ENCODE measurements around the gene RAPGEF4.

The RAPGEF4 gene

DNA sequence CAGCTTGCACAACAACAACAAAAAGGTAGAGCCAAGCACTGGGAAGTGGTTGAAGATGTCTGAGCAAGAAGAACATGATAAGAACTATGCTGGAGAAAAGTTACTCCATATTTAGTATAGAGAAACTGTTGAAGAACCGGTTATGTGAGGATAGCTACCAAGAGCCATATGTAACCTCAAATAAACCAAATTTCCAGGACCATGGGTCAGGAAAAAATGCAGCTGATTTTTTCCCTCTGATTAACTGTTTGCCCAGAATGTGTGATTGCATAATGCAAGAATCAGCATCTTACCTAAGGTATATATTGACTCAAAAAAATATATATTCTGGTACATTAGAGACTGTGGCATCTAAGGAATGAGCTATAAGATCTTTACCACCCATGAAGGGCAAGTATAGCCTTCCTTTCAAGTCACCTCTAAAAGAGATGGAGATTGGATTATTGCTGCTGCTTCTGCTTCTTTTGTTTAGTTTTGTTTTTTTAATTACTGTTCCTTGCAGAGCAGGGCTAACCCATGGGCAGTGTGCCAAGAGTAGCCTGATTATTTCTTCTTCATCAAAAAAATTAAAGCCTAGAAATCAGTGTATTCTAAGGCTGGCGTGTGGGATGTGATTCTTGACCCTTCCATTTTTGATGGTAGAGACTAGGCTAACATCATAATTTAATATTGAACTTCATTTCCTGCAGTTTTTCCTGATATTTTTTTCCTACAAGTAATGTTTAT lies 263.1 kb downstream of the RAPGEF4 start:
- TF ChIP-seq GATA3 (IDR thresholded peaks at IDR 0.05; ENCODE audit: low read depth, low read length) = no peak
- TF ChIP-seq GATA2 (IDR thresholded peaks at IDR 0.05; ENCODE audit: low read depth, low read length) = no peak

DNA sequence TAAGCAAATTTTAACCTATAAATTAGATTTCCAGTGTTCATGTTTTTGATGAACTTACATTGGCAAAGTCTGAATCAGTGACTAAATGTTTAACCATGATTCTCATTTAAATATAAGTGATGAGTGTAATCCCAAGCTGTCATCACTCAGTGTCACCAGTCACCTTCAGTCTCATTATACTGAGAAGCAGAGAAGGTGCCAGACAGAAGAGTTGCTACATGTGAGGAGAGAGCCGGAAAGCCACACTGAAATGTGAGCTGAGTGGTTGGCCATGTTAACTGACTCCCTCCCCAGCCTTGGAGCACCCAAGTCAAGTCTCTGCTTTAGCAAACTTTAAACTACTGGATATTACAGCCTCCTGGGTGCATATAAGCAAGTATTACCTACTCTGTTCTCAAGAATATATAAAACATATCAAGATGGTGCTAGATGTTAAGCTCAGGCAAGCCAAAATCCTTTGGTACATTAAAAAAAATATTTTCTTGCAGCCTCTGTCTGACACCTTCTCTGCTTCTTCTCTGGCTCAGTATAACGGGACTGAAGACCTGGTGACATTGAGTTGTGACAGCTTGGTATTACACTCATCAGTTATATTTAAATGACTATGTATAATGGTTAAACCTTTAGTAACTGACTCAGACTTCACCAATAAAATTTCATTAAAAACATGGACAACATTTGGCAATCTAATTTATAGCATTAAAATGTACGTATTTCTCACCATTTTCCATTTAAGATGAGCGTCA lies 264.2 kb downstream of the RAPGEF4 start:
- TF ChIP-seq GATA2 (IDR thresholded peaks at IDR 0.05; ENCODE audit: low read depth, low read length) (no peak), GATA3 (IDR thresholded peaks at IDR 0.05; ENCODE audit: low read depth, low read length) (no peak)

DNA sequence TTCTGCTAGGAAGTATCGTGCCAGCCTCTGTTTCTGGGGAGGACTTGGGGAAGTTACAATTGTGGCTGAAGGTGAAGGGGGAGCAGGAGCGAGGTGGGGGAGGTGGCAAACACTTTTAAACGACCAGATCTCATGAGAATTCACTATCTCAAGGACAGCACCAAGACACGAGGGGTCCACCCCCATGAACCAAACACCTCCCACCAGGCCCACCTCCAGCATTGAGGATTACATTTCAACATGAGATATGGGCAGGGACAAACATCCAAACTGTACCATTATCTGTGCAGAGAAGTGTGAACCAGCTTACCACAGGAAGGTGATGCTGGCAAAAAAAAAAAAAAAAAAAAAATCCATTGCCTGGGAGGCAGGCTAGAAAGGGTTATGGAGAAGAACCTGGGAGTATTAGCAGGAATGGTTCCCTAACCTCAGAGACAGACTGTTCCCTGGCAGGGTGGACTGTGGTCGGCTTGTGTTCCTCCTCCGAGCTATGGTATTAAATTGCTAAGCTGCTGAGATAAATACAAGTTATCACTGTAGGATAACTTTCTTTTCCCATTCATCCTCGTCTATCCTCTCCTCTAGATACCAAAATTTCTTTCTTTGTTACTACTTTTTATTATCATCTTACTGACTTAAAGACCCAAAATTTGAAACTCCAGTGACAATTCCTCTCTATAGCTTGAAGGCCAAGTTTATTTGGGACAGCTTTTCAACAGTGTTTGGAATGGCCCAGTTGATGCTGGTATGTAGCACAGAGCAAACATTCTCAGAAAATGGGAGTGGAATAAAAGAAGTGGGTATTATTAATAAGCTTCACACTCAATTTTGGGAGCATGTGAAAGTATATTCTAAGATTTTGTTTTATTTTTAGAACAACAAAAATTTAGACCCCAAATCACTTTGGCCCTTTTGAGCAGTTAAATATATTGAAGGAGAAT lies 266.3 kb downstream of the RAPGEF4 start:
- no peak for TF ChIP-seq GATA2 (IDR thresholded peaks at IDR 0.05; ENCODE audit: low read depth, low read length)
- TF ChIP-seq GATA3 (IDR thresholded peaks at IDR 0.05; ENCODE audit: low read depth, low read length) = no peak

DNA sequence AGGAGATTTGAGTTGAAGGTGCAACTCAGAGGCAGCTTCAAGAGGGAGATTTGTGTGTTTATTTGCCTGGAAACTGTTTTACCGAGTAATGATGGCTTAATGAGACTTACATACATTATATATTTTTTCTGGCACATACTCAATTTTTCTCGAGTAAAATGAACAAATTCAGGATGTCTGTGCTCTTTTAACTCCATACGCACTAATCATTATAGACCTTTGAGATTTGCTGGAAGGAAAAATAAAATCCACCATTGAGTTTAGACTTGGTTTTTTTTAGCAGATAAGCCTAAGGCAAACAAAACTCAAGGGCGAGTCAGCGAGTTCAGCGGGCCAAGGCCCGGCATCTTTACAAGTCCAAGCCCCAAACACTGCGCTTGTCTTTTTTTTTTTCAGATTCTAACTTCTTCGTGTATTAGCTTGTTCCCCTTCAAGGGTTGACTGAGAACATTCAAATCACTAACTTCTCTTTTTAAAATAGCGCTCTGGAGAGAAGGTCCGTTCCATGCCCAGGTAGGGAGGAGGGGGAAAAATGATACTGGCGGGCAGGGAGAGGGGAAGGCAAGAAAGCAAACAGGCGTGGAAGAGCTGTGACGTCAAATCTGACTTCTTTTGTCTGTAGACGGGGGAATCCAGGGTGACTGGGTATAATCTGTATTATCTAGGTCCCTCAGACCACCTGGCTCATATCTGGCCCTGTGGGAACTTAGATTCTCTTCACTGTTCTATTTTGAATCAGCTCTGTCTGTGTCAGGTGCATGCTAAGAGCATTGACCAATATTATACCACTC lies 267.3 kb downstream of the RAPGEF4 start:
- TF ChIP-seq GATA2 (IDR thresholded peaks at IDR 0.05; ENCODE audit: low read depth, low read length) (no peak), GATA3 (IDR thresholded peaks at IDR 0.05; ENCODE audit: low read depth, low read length) (no peak)

DNA sequence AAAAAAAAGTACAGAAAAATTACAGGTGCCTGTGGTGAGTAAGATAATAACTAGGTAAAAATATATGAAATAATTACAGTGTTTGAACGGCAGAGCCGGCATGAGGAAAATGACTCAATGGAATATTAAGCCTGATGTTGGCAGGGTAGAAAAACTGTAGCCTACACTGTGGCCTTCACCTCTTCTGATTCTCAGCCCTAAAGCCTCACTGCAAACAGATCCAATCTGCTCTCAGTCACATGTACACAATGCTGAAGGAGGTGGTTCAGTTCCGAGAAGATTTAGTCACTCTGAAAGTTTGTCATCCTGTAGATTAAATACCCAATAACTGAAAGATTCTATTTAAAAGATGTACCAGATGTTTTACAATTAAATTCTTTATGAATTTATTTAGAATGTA lies 273.1 kb downstream of the RAPGEF4 start:
- TF ChIP-seq GATA3 (IDR thresholded peaks at IDR 0.05; ENCODE audit: low read depth, low read length) = no peak
- TF ChIP-seq GATA2 (IDR thresholded peaks at IDR 0.05; ENCODE audit: low read depth, low read length) = no peak

DNA sequence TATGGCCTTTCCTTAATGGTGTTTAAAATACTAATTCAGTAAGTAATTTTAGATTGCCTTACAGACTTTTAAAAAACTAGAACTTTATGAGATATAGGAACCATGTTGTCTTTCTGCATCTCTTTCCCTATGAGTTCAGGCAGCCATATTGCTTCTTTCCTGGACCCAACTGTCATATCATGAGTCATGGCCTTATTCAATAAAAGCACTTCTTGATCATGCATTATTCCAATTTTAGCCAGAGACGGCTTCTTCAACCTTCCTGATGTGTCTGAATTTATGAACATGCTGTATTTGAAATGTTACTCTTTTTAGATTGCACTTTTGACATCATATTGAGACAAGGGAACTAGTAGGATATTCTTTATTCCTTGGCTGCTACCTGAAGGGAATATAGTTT lies 274.6 kb downstream of the RAPGEF4 start:
- TF ChIP-seq GATA3 (IDR thresholded peaks at IDR 0.05; ENCODE audit: low read depth, low read length) (no peak), GATA2 (IDR thresholded peaks at IDR 0.05; ENCODE audit: low read depth, low read length) (no peak)

DNA sequence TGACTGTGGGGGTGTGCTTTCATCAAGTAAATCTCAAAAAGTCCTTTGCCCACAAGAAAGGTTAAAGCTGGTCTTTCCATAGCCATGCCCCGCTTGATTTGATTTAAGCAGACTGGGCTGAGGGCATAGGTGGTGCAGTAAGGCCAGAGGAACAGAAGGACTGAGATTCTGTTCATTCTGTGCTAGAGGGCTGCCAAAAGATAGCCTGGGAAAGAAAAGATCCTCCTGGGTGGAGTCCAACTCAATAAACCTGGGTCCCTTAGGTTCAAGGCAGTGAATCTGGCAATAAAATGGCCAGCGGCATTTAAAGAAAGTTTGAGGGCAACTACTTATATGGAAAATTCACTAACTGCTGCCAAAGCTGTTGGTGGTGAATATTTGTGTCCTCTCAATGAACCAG lies 280.8 kb downstream of the RAPGEF4 start:
- no peak for TF ChIP-seq GATA3 (IDR thresholded peaks at IDR 0.05; ENCODE audit: low read depth, low read length)
- no peak for TF ChIP-seq GATA2 (IDR thresholded peaks at IDR 0.05; ENCODE audit: low read depth, low read length)

DNA sequence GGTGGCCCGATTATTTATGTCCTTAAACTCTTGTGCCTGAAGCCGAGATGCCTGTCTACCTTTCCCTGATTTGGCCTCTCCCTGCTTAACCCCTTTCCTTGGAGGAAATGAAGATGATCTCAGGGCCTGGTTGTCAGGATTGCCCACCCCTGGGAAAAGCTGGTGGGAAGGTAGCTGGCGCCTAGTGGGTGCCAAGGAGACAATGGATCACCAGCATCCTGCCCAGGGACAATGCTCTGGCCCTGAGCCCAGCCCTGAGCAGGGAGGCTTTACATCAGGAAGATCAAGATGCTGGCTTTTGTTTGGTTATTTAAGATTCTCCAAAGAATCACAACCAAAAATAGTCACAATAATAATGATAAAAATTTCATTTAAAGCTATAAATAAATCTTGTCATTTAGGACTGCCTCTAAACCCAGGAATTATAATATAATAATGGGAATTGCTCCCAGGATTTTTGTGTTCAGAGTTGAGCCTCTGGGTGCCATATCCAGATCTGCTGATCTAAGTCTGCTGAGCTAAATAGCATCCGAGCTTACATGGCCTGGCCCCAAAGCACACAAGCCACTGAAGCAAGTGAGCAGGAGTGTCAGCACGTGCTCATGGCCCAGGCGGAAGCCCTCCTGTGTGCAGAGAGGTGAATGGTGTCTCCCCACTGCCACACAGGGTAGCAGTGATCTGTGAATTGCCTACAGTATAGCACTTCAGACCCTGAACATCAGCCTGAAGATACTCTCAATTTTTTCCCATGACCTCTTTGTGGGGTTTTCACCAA lies 282.2 kb downstream of the RAPGEF4 start:
- no peak for TF ChIP-seq GATA2 (IDR thresholded peaks at IDR 0.05; ENCODE audit: low read depth, low read length)
- no peak for TF ChIP-seq GATA3 (IDR thresholded peaks at IDR 0.05; ENCODE audit: low read depth, low read length)

DNA sequence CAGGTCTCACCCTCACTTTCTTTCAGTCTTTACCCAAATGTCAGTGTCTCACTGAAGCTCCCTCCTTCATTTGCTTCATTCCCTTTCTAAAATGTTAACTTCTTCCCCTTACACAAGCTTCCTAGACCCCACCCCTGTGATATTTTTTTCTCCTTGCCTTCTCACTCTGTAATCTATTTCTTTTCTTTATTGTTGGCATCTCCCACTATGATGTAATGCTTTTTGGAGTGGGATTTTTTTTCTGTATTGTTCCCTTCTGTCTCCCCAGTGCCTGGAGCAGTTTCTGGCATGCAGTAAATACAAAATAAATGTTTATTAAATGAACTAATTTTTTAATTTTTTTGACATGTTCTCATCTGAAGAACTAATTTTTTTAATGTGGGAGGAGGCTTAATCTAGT lies 284.1 kb downstream of the RAPGEF4 start:
- TF ChIP-seq GATA3 (IDR thresholded peaks at IDR 0.05; ENCODE audit: low read depth, low read length) = no peak
- no peak for TF ChIP-seq GATA2 (IDR thresholded peaks at IDR 0.05; ENCODE audit: low read depth, low read length)

DNA sequence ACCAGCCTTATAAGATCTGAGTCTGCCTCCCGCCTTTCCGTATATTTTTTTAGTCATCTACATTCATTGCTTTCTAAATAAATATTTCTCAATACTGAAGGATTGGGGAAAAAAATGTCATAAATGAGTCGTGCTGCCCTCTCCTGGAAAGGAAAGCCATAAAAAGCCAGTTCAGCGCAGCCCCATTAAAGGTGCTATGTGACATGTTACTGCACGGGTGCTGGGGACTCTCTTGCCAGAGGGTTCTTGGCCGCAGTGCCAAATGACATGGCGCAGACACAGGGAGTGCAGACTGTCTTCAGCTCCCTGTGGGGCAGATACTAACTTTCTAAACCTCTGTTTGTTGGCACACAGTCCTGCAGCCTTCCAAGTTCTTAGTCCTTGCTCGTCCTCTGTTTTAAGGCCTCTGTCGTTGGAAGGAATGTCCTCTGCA lies 286.3 kb downstream of the RAPGEF4 start:
- TF ChIP-seq GATA2 (IDR thresholded peaks at IDR 0.05; ENCODE audit: low read depth, low read length) (no peak), GATA3 (IDR thresholded peaks at IDR 0.05; ENCODE audit: low read depth, low read length) (no peak)

DNA sequence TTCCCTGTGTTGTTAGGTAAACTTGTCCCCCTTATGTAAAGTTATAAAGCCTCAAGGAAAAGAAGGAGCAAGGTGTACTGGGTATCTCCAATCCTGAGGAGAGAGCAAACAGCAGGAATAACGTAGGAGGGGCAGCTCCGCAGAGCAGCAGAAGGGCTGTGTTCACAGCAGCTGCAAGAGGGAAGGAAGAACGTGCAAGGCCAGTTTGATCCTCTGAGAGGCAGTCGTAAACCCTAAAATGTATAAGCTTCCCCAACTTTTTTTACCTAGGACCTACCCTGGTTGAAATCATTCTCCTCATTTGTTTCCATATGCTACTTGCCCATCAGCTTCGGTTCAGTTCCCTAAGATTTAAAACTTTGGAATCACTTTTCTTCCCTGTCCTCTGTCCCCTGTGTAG lies 288.1 kb downstream of the RAPGEF4 start:
- TF ChIP-seq GATA3 (IDR thresholded peaks at IDR 0.05; ENCODE audit: low read depth, low read length) (no peak), GATA2 (IDR thresholded peaks at IDR 0.05; ENCODE audit: low read depth, low read length) (no peak)

DNA sequence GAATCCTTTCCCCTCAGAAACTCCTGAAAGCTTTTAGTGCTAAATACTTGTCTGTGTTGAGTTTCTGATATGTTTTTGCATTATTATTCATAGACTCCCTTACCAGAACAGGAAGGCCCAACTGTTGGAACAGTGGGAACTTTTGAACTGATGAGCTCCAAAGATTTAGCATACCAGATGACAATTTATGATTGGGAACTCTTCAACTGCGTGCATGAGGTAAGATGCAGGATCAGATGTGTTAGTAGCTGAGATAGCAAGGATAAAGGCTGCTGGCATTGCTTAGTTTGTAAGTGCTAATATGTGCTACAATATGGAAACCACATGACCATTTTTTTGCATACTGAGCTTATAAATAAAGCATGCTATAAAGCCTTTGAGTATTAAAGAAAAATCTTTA lies 290.8 kb downstream of the RAPGEF4 start:
- TF ChIP-seq GATA2 (IDR thresholded peaks at IDR 0.05; ENCODE audit: low read depth, low read length) = no peak
- TF ChIP-seq GATA3 (IDR thresholded peaks at IDR 0.05; ENCODE audit: low read depth, low read length) = no peak
